COLO668 (cell line): ENCODE measurements around the gene NAXE.
"Not testable (repeated sequence)": the region's sequence is repeated elsewhere in the genome, so short reads cannot be mapped to it uniquely, and the experiment has no call there.

Experiments
- DNase-seq: peaks from one replicate; lab custom pipeline; 2025; ENCODE audit not compliant: unreplicated experiment; lab: John Stamatoyannopoulos, UW

The NAXE gene

DNA sequence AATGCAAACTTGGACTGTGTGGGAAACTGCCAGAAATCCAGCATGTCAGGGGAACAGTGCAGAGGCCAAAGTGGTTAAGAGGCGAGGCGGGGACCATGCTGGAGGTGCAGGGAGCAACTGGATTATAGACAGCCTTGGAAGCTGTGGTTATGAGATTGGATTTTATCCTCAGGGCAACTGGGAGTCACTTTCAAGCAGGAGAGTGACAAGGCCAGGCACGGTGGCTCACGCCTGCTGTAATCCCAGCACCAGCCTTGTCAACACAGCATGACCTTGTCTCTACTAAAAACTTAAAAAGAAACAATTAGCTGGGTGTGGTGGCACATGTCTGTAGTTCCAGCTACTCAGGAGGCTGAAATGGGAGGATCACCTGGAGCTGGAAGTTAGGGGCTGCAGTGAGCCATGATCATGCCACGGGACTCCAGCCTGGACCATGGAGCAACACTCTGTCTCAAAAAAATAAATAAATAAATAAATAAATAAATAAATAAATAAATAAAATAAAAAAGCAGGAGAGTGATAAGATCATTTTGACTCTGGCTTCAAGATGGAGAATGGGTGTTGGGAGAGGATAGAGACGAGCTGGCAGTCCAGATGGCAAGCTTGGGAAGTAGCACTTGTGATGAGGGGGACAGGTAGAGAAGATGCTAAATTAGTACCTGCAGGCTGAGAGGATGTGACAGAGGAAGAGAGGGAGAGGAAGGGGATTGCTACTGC, 31.2 kb downstream of the NAXE start:
- no peak for DNase-seq

DNA sequence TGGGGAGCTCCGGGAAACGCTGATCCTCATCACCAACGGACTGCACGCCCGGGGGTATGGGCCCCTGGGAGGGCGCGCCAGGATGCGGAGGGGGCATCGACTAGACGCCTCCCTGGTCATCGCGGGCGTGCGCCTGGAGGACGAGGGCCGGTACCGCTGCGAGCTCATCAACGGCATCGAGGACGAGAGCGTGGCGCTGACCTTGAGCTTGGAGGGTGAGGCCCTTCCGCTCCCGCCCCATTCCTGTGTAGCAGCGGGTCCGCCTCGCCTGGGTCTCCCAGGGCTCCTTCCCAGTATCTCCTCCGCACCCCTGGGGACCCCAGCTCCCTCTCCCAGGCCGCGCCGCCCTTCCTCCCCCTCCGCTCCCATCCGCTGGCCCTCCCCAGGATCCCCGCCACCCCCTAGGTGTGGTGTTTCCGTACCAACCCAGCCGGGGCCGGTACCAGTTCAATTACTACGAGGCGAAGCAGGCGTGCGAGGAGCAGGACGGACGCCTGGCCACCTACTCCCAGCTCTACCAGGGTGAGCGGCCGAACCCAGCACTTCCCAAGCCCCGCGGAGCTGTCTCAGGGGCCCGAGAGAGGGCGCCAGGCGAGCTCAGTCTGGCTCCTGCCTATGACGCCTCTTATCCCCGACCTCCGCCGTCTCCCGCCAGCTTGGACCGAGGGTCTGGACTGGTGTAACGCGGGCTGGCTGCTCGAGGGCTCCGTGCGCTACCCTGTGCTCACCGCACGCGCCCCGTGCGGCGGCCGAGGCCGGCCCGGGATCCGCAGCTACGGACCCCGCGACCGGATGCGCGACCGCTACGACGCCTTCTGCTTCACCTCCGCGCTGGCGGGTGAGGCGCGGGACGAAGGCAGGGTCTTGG, 32.6 kb downstream of the NAXE start:
- peak; percentile 58 for DNase-seq

DNA sequence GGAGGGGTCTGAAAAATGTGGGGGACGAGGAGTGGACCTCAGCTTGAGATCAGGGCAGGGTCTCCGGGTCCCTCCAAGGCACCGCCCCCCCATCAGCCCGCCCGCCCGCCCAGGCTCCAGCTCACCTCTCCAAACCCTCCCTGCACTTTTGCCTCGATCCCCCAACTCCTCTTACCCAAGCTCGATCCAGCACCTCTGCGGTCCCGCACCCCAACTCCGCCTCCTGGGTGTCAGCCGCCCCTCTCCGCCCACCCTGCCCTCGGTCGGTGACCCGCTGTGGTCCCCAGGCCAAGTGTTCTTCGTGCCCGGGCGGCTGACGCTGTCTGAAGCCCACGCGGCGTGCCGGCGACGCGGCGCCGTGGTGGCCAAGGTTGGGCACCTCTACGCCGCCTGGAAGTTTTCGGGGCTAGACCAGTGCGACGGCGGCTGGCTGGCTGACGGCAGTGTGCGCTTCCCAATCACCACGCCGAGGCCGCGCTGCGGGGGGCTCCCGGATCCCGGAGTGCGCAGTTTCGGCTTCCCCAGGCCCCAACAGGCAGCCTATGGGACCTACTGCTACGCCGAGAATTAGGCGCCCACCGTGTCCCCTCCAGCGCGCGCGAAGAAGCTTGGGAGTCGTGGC, 33.3 kb downstream of the NAXE start:
- DNase-seq = no peak

DNA sequence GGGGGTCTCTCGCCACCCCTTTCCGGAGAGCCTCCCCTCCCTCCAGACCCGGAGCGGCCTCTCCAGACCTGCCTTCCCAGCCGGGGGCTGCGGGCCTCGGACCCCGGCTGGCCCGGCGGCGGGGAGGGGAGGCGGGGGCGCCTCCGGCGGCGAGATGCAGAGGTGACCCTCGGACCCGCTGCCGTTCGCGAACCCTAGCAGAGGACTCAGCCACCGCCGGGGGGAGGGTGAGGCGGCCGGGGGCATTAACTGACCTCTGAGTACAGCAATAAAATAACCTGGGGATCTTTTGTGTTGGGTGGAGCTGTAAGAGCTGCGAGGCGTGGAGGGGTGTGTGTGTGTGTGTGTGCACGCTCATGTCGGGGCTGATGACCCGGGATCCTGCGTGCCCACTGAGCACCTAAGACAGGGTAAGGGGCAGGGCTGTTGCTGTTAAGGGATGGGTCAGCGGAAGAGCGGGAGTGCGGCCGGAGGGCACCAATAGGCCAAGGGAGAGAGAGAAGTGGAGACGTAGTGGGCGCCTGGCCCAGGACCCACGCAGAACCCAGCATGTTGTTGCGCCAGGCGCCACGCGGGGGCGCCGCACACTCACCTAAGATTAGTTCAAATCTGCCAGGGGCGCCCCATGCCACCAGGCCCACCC, 34.0 kb downstream of the NAXE start:
- peak; percentile 61 for DNase-seq

DNA sequence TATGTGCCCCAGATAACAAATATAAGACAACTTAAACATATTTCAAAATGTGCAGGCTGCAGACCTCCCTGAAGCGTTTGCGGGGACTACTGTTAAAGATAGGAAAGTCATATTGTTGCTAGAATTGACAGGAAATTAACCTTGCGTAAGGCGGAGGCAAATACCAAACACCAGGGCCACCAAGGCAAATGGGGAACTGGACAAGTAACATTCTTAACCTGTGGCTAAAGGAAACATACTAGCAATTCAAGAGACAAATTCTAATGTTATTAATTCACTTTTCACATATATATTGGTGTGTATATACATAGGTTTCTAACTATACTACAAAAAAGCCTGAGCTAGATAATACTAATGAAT, 34.5 kb downstream of the NAXE start:
- DNase-seq = no peak

DNA sequence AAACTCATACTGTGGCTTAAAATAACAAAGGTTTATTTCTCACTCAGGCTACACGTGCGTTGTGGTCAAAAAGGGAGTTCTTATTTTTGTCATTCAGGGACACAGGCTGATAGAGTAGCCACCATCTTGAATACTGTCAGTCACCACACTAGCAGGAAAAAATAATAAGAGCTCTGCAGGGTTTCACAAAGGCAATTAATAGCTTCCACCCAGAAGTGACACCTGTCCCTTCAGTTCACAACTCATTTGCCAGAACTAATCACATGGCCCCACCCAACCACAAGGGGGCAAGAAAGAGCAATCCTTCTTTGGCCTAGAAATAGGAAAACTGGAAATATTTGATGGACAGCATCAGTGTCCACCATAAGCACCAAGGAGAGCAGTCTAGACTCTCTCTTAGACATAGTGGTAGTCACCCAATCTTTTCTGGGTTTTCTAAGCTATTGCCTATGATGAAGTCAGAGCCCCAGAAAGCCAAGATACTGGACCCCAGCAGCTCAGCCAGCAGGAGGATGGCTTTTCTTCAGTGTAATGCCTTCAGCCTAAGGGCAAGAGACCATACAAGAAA, 35.8 kb downstream of the NAXE start:
- peak; percentile 46 for DNase-seq

DNA sequence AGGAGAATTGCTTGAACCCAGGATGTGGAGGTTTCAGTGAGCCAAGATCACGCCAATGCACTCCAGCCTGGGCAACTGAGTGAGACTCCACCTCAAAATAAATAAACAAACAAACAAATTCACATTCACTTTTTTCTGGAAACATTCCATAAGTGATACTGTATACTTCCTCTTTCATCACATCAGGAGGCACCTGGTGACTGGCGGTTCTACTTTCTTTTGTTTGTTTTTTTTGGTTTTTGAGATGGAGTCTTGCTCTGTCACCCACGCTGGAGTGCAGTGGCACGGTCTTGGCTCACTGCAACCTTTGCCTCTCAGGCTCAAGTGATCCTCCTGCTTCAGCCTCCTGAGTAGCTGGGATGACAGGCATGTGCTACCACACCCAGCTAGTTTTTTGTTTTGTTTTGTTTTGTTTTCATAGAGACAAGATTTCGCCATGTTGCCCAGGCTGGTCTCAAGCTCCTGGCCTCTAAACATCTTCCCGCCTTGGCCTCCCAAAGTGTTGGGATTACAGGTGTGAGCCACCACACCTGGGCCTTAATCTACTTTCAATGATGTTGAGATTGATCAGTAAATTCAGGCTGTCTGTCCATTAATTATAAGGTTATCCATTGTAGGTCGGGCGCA, 38.4 kb downstream of the NAXE start:
- DNase-seq = no peak

DNA sequence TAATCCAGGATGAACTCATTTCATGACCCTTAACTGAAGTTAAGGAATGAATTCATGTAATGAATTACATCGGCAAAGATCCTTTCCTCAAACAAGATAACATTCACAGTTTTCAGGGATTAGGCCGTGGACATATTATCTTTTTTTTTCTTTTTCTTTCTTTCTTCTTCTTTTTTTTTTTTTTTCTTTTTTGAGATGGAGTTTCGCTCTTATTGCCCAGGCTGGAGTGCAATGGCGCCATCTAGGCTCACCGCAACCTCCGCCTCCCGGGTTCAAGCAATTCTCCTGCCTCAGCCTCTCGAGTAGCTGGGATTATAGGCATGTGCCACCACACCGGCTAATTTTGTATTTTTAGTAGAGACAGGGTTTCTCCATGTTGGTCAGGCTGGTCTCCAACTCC, 39.6 kb downstream of the NAXE start:
- not testable (repeated sequence) for DNase-seq

DNA sequence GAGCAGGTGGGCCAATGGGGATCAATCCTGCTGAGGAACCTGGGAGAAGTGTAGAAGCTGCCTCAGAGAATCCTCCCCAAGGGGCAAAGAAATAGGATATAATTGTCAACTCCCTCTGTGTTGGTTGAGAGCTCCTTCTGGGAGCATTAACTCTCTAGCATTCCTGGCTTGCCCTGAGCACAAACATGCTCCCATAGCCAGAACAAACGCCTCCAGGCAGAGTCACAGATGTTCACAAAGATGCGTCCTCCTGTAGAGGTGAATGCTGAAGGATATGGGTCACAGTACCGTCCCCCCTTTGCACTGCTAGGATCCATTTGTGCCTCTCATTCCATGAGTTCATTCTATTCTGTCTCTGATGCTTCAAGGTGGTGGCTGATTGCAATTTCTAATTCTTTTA, 40.8 kb downstream of the NAXE start:
- DNase-seq = no peak

DNA sequence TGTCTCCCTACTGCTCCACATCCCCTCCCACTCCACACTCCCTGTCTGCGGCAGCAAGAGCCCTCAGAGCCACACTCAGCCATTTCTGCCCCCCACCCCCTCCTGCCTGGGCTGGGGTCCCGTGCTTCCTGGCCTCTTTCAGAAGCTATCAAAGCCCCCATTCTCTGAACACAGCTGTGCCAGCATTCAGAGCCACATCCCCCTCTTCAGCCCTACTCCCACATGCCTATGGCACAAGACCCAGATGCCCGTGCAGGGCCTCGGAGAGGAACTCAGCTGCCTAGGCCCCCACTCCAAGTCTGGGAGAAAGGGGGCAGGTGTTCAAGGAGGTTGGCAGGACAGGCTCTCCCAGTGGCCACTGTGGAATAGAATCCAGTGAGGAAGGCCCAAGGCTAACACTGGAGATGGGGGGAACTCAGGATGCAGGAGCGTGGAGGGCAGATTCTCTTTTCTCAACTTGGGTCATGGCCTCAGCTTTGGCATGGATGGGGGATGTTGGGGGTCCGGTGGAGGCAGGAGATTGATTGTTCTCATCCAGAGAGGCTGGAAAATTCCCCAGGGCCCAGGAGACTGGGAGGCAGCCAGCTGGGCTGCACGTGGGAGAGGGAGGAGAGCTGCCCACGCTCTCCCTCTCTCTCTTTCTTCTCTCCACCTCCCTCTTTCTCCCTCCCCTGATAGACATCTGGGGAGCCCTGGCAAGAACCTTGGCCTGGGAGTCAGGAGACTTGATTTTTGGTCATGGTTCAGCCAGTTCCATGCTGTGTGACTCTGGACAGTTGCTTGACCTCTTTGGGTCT, 46.8 kb downstream of the NAXE start:
- DNase-seq = no peak

DNA sequence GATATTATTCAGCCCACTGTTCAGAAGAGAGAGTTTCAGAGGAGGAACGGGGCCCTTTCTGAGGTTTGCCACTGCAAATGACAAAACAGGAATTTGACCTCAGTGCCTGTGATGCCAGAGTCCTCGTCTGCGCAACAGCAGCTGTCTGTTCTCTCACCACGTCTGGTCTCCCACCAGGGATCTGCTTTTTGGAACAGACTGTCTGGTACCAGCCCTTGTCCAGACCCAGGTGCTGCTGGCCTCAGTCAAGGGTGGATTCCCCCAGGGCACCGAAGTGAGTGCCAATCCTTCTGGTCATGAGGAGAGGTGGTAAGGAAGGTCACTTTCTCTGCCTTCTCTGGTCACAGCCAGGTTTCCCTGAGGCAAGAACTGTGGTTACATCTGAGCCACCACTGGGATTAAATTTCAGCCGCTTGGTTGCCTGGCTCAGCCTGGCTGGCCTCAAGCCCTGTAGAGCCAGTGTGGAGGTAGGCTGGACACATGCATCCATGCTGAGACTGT, 48.1 kb downstream of the NAXE start:
- peak; percentile 20 for DNase-seq

DNA sequence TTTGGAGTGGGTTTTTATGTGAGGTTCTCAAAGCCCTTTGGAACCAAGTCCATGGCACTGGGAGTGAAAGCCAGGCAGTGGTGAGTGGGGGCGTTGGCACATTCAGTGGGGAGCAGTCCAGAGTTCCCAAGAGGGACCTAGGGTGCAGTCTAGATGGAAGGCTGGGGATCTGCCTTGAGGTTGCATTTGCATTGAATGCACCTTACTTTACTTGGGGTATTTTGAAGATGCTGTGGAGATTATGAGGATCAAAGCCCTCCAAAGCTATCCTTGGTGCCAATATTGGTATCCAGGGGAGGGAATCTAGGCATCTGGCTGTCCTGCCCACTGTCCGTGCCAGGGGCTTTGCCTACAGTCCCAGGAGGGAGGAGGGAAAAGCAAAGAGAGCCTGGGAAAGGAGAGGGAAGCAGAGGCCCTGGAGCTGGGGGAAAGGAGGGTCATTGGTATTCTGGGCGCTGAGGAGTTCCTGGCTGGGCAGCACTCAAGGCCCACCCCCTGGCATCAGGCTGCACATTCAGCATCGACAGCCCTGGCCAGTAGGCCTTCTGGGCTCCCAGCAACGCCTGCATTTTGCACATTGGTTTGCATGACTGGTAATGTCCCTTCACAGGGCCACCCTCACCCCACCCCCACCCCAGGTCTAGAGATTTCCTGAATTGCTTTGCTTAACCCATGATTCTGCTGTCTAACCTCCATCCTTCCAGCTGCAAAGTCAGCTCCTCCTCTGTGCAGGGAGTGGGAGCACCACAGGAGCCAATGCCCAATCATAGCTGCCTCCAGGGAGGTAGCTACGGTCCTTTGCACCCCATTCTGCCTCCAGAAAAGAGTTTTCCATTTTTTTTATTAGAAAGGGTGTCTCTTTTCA, 49.5 kb downstream of the NAXE start:
- no peak for DNase-seq

DNA sequence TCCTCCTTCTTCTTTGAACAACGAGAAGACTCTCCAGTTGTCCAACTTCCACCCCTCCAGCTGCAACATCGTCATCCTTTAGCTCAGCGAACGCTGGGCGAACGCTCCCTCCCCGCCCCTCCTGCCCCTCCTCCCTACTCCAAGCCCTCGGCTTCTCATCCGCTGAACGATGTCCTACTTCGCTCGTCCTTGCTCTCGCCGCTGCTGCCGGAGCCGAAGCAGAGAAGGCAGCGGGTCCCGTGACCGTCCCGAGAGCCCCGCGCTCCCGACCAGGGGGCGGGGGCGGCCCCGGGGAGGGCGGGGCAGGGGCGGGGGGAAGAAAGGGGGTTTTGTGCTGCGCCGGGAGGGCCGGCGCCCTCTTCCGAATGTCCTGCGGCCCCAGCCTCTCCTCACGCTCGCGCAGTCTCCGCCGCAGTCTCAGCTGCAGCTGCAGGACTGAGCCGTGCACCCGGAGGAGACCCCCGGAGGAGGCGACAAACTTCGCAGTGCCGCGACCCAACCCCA, 50.2 kb downstream of the NAXE start, which contains the start of gene BCAN:
Gene BCAN (plus strand): TSS at position 357 of the 504 bp plus-strand sequence. CDS start 3,938 bp downstream, outside the sequence.
- no peak for DNase-seq

DNA sequence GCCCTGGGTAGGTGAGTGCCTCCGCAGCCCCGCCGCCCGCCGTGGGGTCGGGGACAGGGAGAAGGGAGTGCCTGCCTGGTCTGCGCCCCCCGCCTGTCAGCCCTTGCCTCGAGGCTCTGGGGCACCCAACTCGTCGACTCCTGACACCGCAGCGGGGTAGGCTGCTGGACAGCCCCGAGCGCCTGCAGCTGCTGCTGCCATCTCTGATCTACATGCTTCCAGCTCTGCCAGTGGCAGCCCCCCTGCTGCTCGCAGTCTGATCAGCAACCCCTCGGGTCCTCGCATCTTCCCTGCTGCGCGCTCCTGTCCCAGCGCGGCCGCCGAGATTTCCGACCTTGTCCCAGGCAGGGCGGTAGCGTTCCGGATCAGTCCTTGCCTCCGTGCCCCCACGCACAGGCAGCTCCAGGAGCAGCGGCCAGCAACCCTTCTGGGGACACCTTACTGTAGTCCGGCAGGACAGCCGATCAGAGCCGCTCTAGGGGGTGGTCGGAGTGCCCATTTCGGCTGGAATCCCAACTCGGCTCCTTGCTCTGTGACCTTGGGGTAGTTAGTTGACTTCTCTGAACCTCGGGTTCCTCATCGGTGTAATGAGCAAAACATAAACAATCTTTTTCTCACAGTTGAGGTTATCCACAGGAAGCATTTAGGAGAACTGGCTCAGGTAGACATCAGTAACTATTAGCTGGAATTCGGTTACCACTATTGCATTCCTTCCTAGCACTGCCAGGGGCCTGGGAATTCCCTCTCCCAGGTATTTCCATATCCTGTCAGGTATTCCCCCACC, 50.9 kb downstream of the NAXE start:
- DNase-seq = no peak

DNA sequence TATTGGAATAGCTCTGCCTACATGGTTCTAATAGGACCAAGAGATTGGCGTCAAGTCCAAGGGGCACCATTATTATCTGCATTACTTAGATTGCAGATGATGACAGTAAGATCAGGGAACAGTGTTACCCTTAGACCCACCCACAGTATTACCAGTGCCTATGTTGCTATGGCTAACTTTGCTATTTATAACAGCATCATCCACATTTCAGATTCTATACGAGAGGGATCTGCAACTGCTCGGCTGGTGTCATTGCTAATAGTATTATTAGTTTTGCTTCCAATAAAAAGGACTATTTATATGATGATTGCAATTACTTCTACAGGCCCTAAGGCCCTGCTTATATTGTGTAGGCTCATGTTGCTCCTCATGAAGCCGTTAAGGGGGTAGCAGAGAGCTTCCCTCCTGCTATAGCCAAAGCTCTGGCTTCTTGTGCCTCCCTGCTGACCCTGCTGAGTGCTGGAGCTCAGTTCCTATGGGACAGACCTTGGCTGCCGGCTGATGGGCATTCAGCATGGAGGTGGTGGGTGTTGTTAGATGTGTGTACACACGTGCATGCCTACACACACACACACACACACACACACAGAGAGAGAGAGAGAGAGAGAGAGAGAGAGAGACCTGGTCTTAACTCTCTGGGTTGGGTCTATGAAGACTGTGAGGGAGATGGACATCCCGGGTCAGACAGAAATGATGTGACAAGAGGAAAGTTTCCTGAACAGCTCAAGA, 51.6 kb downstream of the NAXE start:
- DNase-seq = no peak

DNA sequence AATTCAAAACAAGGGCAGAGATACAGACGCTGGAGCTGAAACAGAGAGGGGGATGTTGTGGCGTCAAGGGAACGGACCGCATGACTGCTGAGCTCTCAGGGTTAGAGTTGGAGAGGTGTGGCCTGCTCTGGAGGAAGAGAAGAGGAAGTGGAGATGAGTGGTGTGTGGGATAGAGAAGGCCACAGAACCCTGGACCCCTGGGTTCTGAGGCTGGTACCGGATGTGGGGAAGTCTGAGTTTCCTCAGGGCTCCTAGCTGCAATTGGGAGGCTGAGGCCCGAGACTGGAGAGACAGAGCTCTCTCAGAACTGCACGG, 52.2 kb downstream of the NAXE start:
- DNase-seq = no peak
